Panc1 (cell line): ENCODE results near the gene DGKG. TPM values are rescaled to one million over a fixed set of nuclear protein-coding genes. Genes with fewer than 3 reads are reported as not detected.

Source experiments
- ATAC-seq: fragments of 200-7000 bp; cut with Tn5 transposase; 2 replicates; pipeline ENCODE4 v1.9.1; 2020; ENCODE audit warnings: mild to moderate bottlenecking, moderate library complexity
- BruUV-seq: library from RNA; stranded (reverse); fragments of 400-500 nt; replicated peaks from 2 replicates; lab custom pipeline; 2021; lab: Mats Ljungman, UMichigan
- CTCF ChIA-PET: fragments of 300-600 bp; sonication (Branson Sonifier 250); formaldehyde crosslinking; loops from one replicate; lab custom pipeline; 2022; ENCODE audit warnings: antibody characterized with exemption; lab: Charles Lee
- POLR2A ChIA-PET: fragments of 300-600 bp; sonication (Branson Sonifier 250); formaldehyde crosslinking; loops from one replicate; lab custom pipeline; 2022; ENCODE audit warnings: antibody characterized with exemption; lab: Charles Lee
- DNase-seq: peaks from one replicate; pipeline ENCODE4 v3.0.0-alpha.2; 2010; ENCODE audit warnings: low read depth, low spot score
- H3K27ac ChIP-seq: 2 replicates; pipeline ENCODE4 v1.5.1; 2011; ENCODE audit warnings: mild to moderate bottlenecking, low read length, inconsistent platforms
- H3K27me3 ChIP-seq: fragments of 200-500 bp; sonication (Bioruptor generic); 2 replicates; pipeline ENCODE4 v1.6.0; 2014; ENCODE audit warnings: low read length, inconsistent platforms; ENCODE audit not compliant: control insufficient read depth, insufficient read depth
- H3K36me3 ChIP-seq: fragments of 200-500 bp; sonication (Bioruptor generic); 2 replicates; pipeline ENCODE4 v1.5.1; 2014; ENCODE audit warnings: inconsistent platforms, mild to moderate bottlenecking, low read length, moderate library complexity; ENCODE audit not compliant: control insufficient read depth, insufficient read depth
- H3K4me1 ChIP-seq: 2 replicates; pipeline ENCODE4 v1.5.1; 2011; ENCODE audit warnings: inconsistent platforms, mild to moderate bottlenecking, low read length, moderate library complexity; ENCODE audit not compliant: control insufficient read depth, insufficient read depth
- H3K4me3 ChIP-seq, 2 experiments: 2 replicates each; pipeline ENCODE4 v1.5.1; 2011 to 2012; ENCODE audit warnings: low read depth in 2 of 2, low read length in 2 of 2, mild to moderate bottlenecking in 2 of 2, inconsistent platforms in 1 of 2, moderate library complexity in 1 of 2
- H3K9me3 ChIP-seq: fragments of 200-500 bp; sonication (Bioruptor generic); 2 replicates; pipeline ENCODE4 v1.5.1; 2014; ENCODE audit warnings: low read depth, mild to moderate bottlenecking, inconsistent platforms, low read length, moderate library complexity; ENCODE audit not compliant: control insufficient read depth, insufficient read depth
- POLR2AphosphoS5 ChIP-seq: IDR thresholded peaks from 2 replicates; pipeline ENCODE4 v1.6.1; 2012; ENCODE audit warnings: mild to moderate bottlenecking, low read depth, low read length, moderate library complexity
- SIN3A ChIP-seq: IDR thresholded peaks from 2 replicates; pipeline ENCODE4 v1.6.1; 2012; ENCODE audit warnings: low read depth, mild to moderate bottlenecking, low read length, moderate library complexity, borderline replicate concordance; ENCODE audit not compliant: insufficient read depth
- TCF7L2 ChIP-seq: IDR thresholded peaks from 2 replicates; pipeline ENCODE4 v1.6.1; 2011; ENCODE audit warnings: mild to moderate bottlenecking, low read depth, low read length, inconsistent platforms
- in situ Hi-C: cut with HindIII; loops from 2 replicates; pipeline ENCODE4 v1.10.0; 2016; ENCODE audit warnings: low sequenced_read_pairs, low pct_unique_long_range_greater_than_20kb
- intact Hi-C: fragments of 100-400 bp; cut with micrococcal nuclease; formaldehyde crosslinking; loops from one replicate; pipeline ENCODE4 v1.10.0; 2022; ENCODE audit not compliant: unreplicated experiment
- total RNA-seq: library from RNA; stranded (reverse); gene quantifications from one replicate; pipeline ENCODE4 v1.2.1, GENCODE V29; 2021; ENCODE audit not compliant: unreplicated experiment
- TF ChIP-seq, protein P1 (sequence below): fragments of 450-650 bp; IDR thresholded peaks from 2 replicates; pipeline ENCODE4 v1.5.1; 2017; ENCODE audit warnings: mild to moderate bottlenecking
- TF ChIP-seq, protein P2 (sequence below), 2 experiments: IDR thresholded peaks; 2 replicates each; pipeline ENCODE4 v1.6.1; 2011 to 2012; ENCODE audit warnings: low read depth in 2 of 2, control low read depth in 1 of 2, low read length in 1 of 2, mild to moderate bottlenecking in 1 of 2, moderate library complexity in 1 of 2; ENCODE audit not compliant: insufficient read depth in 1 of 2

Gene DGKG
- total RNA-seq, 1 experiment from 2014 or later: 0.46 TPM

DNA sequence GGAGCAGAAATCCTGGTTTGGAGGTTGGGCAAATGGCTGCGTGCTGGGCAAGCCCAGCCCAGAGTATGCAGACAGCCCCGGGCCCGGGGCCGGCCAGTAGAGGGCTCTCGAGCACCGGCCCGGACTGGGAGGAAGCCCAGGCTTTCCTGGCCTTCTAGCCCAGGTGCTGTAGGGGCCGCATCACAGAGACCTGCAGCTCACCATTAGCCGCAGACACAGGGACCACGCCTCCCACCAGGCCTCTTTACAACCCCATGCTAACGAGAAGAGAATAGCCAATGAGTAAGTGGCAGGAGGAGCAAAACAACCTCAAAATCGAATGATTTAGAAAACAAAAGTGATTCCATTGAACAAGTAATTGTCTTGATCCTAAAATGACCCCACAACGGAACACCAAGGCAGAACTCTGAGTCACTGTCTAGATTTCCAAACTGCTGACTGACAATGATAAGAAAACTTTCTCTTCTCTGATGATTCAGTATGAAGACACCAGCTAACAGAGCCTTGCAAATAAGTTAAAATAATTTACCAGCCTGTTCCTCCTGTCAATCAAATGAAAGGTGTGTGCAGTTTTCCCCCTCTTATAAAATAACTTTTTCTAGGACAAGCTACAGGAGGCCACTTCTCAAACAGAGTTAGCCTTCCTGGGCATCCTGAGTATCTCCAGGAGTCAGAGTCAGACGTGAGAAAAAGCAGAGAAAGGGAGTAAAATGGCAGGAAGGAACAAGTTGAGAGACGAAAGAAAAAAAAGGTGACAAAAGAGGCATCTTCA lies 102.2 kb downstream of the DGKG start:
- Histone ChIP-seq H3K4me3 (no peak overlapping the region), H3K4me1 (no peaks in the 10 kb centered on the region), H3K27me3 (peaks cover 2% of the 10 kb centered on the region; the same call in 1 of the 2 replicates), H3K36me3 (no peaks in the 10 kb centered on the region), H3K27ac (no peak overlapping the region), H3K9me3 (no peaks in the 10 kb centered on the region)
- no peak for TF ChIP-seq SIN3A
- no peak for TF ChIP-seq TCF7L2
- TF ChIP-seq, protein P1, sequence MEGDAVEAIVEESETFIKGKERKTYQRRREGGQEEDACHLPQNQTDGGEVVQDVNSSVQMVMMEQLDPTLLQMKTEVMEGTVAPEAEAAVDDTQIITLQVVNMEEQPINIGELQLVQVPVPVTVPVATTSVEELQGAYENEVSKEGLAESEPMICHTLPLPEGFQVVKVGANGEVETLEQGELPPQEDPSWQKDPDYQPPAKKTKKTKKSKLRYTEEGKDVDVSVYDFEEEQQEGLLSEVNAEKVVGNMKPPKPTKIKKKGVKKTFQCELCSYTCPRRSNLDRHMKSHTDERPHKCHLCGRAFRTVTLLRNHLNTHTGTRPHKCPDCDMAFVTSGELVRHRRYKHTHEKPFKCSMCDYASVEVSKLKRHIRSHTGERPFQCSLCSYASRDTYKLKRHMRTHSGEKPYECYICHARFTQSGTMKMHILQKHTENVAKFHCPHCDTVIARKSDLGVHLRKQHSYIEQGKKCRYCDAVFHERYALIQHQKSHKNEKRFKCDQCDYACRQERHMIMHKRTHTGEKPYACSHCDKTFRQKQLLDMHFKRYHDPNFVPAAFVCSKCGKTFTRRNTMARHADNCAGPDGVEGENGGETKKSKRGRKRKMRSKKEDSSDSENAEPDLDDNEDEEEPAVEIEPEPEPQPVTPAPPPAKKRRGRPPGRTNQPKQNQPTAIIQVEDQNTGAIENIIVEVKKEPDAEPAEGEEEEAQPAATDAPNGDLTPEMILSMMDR: peak; percentile 99
- no peak for TF ChIP-seq POLR2AphosphoS5
- ChIA-PET CTCF (interaction anchor here (0.6 to 0.8 kb wide), 4 partner anchors 274 to 463 kb away, joined by 3 to 6 read pairs (median 4); no protein-coding TSS in a partner anchor), POLR2A (no interaction called here)
- peak; percentile 99 for ATAC-seq
- DNase-seq: no peak
- BruUV-seq: no TSS peak
- in situ Hi-C loops (no loop called here), intact Hi-C loops (loop anchor here (1.0 to 5.0 kb wide), 2 partner anchors 277 to 281 kb away; no protein-coding TSS in a partner anchor)

DNA sequence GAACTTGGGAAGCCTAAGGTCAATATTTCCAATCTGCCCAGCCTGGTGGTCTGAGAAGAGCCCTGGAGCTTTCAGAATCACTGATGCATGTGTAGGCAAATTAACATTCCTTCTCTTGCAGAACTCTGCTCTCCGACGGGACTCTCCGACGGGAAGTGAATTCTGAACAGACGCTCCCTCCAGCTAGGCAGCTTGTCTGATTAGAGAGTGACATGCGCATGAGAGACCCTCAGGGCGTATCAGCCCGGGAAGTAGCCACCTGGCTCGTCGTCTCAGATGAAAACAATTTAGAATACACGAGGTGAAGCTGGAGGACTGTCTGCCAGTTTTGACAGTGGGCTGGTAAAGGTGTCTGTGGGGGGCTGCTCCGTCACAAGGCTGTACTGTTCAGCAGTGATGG lies 103.1 kb downstream of the DGKG start:
- ATAC-seq (no peak), DNase-seq (no peak)
- H3K4me1 ChIP-seq: no peaks in the 10 kb centered on the region
- ChIA-PET POLR2A (no interaction called here), CTCF (interaction anchor here (0.6 to 0.8 kb wide), 3 partner anchors 273 to 318 kb away, joined by 3 to 6 read pairs (median 6); no protein-coding TSS in a partner anchor)
- no peaks in the 10 kb centered on the region for H3K36me3 ChIP-seq
- intact Hi-C loops: loop anchor here (1.0 to 5.0 kb wide), 2 partner anchors 277 to 281 kb away; no protein-coding TSS in a partner anchor
- no peaks in the 10 kb centered on the region for H3K9me3 ChIP-seq
- BruUV-seq: no TSS peak
- H3K4me3 ChIP-seq: no peak overlapping the region
- H3K27ac ChIP-seq: no peak overlapping the region
- in situ Hi-C loops: no loop called here
- TF ChIP-seq, protein P1: no peak
- TF ChIP-seq, protein P2, sequence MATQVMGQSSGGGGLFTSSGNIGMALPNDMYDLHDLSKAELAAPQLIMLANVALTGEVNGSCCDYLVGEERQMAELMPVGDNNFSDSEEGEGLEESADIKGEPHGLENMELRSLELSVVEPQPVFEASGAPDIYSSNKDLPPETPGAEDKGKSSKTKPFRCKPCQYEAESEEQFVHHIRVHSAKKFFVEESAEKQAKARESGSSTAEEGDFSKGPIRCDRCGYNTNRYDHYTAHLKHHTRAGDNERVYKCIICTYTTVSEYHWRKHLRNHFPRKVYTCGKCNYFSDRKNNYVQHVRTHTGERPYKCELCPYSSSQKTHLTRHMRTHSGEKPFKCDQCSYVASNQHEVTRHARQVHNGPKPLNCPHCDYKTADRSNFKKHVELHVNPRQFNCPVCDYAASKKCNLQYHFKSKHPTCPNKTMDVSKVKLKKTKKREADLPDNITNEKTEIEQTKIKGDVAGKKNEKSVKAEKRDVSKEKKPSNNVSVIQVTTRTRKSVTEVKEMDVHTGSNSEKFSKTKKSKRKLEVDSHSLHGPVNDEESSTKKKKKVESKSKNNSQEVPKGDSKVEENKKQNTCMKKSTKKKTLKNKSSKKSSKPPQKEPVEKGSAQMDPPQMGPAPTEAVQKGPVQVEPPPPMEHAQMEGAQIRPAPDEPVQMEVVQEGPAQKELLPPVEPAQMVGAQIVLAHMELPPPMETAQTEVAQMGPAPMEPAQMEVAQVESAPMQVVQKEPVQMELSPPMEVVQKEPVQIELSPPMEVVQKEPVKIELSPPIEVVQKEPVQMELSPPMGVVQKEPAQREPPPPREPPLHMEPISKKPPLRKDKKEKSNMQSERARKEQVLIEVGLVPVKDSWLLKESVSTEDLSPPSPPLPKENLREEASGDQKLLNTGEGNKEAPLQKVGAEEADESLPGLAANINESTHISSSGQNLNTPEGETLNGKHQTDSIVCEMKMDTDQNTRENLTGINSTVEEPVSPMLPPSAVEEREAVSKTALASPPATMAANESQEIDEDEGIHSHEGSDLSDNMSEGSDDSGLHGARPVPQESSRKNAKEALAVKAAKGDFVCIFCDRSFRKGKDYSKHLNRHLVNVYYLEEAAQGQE (IDR thresholded peaks at IDR 0.05; ENCODE audit: insufficient read depth in 1 of 2, low read depth in 2 of 2, low read length in 1 of 2): no peak
- TF ChIP-seq POLR2AphosphoS5 (no peak), SIN3A (no peak), TCF7L2 (no peak)
- H3K27me3 ChIP-seq: peaks cover 2% of the 10 kb centered on the region; the same call in 1 of the 2 replicates
